HG02763 (cell line): ENCODE measurements around the gene ATP6V1F.
A peak's percentile ranks its signal among the peaks of the same experiment; 100 is the strongest.

ENCODE experiments used
- ATAC-seq: cut with Tn5 transposase; IDR thresholded peaks from one replicate; pipeline ENCODE4 v1.9.1; 2021; ENCODE audit warnings: mild to moderate bottlenecking, moderate library complexity; ENCODE audit not compliant: unreplicated experiment

The ATP6V1F gene

GRCh38 chr7:128881458-128882125, 18.9 kb downstream of the ATP6V1F start:
- no peak for ATAC-seq

DNA sequence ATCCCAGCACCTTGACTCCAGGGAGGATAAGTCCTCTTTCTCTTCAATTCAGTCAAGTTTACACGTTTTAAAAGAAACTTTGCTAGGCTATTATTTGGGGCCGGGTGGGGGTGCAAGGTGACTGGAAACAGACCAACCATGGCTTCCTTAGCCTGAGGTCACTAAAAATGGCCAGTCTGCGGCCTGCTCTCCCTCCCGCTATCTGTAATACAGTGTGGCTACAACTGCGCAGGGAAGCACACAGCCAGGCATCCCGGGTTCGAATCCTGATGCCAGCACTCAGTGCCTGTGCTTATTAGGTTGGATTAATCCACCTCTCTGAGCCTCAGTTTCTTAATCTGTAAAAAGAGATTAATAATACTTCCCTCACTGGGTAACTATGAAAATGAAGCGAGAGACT, 19.5 kb downstream of the ATP6V1F start:
- no peak for ATAC-seq

DNA sequence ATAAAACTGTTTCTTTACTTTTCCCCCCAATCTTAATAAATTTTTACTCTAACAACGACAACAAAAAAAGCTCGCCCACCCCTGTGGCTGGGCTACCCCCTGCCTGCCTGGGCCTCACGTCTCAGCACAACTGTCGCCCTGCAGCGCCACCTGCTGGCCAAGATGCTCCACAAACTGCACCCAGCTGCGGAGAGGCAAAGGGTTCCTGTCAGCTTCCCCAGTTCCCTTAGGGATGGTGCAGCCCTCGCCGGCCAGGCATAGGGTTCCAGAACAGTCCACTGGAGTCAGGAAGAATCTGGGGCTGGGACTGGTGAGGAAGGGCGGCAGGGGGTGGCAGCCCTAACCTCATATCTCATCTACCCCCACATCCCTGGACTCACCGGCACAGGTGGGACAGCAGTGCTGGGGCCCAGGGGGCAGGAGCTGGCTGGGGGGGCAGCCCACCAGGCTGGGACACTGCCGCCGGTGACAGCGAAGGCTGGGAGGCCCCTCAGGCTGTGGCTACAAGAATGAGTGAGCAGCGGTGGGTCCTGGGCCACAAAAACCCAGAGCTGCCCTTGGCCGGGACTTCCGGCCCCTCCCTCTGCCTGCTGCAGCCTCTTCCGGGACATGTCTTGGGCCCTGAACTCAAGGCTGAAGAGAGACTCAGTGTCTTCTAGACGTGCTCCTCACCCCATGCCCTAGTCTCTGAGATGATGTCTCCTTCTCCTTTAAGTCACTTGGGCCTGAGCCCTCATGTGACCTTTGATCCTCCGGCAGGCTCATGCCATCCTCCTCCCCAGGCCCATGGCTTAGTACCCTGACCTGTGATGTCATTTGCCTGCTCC, 21.2 kb downstream of the ATP6V1F start:
- peak; percentile 69 for ATAC-seq

- ATAC-seq = no peak
These were observed 22.1 kb downstream of the ATP6V1F start for GRCh38 chr7:128884561-128885369.

DNA sequence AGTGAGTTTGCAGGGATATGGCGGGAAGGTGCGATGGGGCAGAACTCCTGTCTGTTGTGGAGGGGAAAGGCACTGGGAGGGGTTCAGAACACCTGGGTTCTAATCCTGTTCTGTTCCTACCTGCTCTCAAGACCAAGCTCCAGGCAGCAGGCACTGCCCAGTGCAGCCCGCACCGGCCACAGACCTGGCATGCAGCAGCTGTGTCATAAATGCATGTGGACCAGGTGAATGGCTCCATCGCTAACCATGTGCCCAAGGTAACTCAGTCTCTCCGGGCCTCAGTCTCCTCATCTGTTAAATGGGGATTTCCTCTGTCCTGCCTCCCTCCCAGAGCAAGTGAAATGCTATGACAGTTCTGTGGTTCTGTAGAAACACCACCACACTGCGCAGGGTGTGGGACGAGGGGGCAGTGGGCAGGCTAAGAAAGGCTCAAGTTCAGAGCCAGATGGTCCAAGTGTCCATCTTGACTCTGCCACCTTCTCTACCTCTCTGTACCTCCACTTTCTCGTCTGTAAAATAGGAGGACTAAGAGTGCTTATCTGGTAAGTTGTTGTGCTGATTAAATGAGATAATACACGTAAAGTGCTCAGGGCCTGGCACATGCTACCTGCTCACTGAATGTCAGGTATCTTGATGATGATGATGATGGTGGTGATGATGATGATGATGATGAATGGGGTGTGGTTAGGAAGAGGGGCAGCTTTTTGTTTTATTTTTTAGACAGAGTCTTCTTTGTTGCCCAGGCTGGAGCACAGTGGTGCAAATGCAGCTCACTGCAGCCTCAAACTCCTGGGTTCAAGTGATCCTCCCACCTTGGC, 22.9 kb downstream of the ATP6V1F start:
- no peak for ATAC-seq

GRCh38 chr7:128886391-128887168, 23.9 kb downstream of the ATP6V1F start:
- no peak for ATAC-seq

GRCh38 chr7:128887169-128888038, 24.7 kb downstream of the ATP6V1F start:
- no peak for ATAC-seq

- no peak for ATAC-seq
These were observed 25.5 kb downstream of the ATP6V1F start for GRCh38 chr7:128888039-128888755.

GRCh38 chr7:128888756-128889095, 26.1 kb downstream of the ATP6V1F start:
- ATAC-seq = no peak

- no peak for ATAC-seq
These were observed 26.5 kb downstream of the ATP6V1F start for GRCh38 chr7:128889121-128889520.

GRCh38 chr7:128890306-128891109, 27.9 kb downstream of the ATP6V1F start:
- no peak for ATAC-seq

DNA sequence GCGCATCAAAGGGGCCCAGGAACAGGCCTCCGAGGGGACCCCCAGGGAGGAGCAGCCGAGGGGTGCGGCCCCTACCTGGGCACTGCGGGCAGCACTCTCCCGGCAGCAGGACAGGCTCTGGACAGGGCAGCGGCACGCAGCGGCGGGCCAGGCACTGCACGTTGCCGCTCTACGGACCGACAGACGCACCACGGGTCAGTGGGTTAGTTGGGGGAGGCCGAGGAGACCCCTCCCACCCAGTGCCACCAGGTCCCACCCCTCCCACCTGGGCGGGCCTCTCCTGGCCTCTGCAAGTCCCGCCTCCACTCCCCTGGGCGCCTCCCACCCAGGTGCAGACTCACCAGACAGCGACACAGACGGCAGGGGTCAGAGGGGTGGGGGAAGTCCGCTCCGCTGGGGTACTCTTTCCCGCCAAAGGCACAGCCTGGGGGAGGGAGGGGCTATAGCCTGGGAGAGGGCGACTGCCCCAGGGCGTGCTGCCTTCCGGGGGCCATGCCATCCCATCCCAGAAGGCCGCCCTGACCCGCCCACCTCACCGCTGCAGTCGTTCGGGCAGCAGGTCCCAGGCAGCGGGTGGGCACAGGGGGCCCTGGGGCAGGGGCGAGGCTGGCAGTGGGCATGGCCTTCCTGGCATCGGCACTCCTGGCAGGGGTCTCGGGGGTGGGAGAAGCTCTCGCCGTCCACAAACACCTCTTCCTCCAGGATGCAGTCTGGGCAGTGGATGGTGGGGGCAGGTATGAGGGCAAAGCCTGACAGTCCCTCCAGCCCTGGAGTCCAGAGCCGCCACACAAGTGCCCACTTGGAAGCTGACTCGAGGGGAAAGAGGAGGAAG, 28.7 kb downstream of the ATP6V1F start:
- no peak for ATAC-seq

GRCh38 chr7:128891942-128892269, 29.2 kb downstream of the ATP6V1F start:
- no peak for ATAC-seq

DNA sequence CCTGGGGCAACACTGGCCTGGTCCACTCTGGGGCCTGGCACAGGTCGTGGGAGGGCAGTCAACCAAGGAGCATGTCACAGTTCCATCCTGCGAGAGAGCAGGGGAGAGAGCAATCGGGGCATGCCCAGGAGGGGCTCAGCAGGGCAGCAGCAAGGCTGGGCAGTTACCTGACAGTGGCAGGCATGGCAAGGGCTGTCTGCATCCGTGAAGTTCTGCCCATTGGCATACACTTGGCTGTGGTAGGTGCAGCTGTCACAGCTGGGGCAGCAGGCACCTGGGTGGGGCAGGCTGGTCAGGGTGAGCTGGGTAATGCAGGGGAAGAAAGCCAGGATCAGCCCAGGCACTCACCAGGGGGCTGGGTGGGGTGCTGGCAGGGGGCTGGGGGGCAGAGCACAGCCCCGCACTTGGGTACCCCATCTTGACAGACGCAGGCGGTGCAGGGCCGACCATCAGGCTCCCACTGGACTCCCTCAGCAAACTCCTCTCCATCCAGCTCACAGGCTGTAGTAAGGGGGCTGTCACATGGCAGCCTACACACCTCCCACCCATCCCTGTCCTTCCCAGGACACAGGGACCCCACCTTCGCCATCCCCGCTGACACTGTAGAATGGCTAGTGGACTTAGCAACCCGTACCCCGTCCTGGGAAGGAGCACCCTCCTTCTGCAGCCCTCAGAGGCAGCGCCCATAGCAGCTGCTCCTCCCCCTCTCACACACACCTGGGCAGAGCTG, 30.0 kb downstream of the ATP6V1F start:
- no peak for ATAC-seq

- no peak for ATAC-seq
These were observed 30.8 kb downstream of the ATP6V1F start for GRCh38 chr7:128893251-128894100.
